ENCODE results near the gene LRMDA.

The LRMDA gene

DNA sequence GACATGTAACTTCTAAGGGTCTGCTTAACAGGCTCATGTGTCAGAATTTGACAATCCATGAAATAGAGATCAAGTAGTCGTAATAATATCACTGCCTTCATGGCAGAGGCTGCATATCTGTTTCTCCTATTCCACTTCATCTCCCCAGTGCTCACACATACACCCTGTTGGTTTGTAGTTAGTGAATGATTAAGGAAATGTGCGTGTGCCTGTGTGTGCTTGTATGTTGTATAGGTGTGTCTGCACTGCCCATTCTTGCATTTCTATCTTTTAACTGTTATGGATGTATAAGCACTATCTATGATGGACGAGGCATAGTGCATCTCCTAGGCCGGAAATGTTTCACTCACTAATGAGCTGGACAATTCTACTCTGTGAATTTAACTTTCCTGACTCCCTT is 985.2 kb downstream of the LRMDA start:
- H3K9ac ChIP-seq (ENCODE audit: low read depth, low read length), result no peak overlapping the region
- no peak overlapping the region for H3K4me2 ChIP-seq (ENCODE audit: insufficient read depth, low read length)
- no peaks in the 10 kb centered on the region for H4K20me1 ChIP-seq (ENCODE audit: insufficient read depth, low read length)
- H3K27me3 ChIP-seq (ENCODE audit: insufficient read depth, low read length, poor library complexity), result no peaks in the 10 kb centered on the region
- ATAC-seq (ENCODE audit: insufficient read depth, low read depth) (no peak), DNase-seq (no peak)
- H3K79me2 ChIP-seq (ENCODE audit: insufficient read depth, low read length), result no peaks in the 10 kb centered on the region
- no peak overlapping the region for H3K4me3 ChIP-seq (ENCODE audit: low read depth in 1 of 2, low read length in 2 of 2)
- no peaks in the 10 kb centered on the region for H3K4me1 ChIP-seq (ENCODE audit: insufficient read depth, low read length)
- no peaks in the 10 kb centered on the region for H3K36me3 ChIP-seq (ENCODE audit: insufficient read depth, low read length)
- TF ChIP-seq, protein P1, sequence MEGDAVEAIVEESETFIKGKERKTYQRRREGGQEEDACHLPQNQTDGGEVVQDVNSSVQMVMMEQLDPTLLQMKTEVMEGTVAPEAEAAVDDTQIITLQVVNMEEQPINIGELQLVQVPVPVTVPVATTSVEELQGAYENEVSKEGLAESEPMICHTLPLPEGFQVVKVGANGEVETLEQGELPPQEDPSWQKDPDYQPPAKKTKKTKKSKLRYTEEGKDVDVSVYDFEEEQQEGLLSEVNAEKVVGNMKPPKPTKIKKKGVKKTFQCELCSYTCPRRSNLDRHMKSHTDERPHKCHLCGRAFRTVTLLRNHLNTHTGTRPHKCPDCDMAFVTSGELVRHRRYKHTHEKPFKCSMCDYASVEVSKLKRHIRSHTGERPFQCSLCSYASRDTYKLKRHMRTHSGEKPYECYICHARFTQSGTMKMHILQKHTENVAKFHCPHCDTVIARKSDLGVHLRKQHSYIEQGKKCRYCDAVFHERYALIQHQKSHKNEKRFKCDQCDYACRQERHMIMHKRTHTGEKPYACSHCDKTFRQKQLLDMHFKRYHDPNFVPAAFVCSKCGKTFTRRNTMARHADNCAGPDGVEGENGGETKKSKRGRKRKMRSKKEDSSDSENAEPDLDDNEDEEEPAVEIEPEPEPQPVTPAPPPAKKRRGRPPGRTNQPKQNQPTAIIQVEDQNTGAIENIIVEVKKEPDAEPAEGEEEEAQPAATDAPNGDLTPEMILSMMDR (IDR thresholded peaks at IDR 0.05; ENCODE audit: borderline replicate concordance, extremely low read depth, low read length, poor library complexity, severe bottlenecking), result no peak
- TF ChIP-seq EZH2 (IDR thresholded peaks at IDR 0.05; ENCODE audit: borderline replicate concordance, low read depth, low read length, severe bottlenecking), result no peak
- H3K9me3 ChIP-seq (ENCODE audit: insufficient read depth, low read length, severe bottlenecking), result no peaks in the 10 kb centered on the region
- H2AFZ ChIP-seq (ENCODE audit: low read depth, low read length), result no peak overlapping the region
- H3K27ac ChIP-seq (ENCODE audit: low read length), result no peak overlapping the region

DNA sequence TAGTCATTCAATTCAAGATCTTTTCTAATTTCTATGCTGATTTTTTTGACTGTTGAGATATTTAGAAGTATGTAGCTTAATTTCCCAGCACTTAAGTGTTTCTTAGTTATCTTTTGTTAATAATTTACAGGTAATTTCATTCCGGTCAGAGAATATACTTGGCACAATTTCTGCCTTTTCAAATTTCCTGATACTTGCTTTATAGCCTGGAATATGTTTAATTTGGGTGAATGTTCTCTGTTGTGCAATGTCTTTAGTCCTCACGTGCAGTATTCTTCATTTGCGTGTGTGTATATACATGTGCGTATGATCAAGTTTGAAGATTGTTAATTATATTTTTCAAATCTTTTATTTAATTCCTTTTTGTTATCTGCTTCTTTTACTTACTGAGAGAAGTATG is 989.3 kb downstream of the LRMDA start:
- ATAC-seq (ENCODE audit: insufficient read depth, low read depth) (no peak), DNase-seq (no peak)
- Histone ChIP-seq H3K9ac (ENCODE audit: low read depth, low read length) (no peak overlapping the region), H4K20me1 (ENCODE audit: insufficient read depth, low read length) (no peaks in the 10 kb centered on the region), H3K27ac (ENCODE audit: low read length) (no peak overlapping the region), H2AFZ (ENCODE audit: low read depth, low read length) (no peak overlapping the region), H3K36me3 (ENCODE audit: insufficient read depth, low read length) (no peaks in the 10 kb centered on the region), H3K4me2 (ENCODE audit: insufficient read depth, low read length) (no peak overlapping the region), H3K4me3 (ENCODE audit: low read depth in 1 of 2, low read length in 2 of 2) (no peak overlapping the region), H3K4me1 (ENCODE audit: insufficient read depth, low read length) (no peaks in the 10 kb centered on the region), H3K79me2 (ENCODE audit: insufficient read depth, low read length) (no peaks in the 10 kb centered on the region), H3K27me3 (ENCODE audit: insufficient read depth, low read length, poor library complexity) (no peaks in the 10 kb centered on the region), H3K9me3 (ENCODE audit: insufficient read depth, low read length, severe bottlenecking) (no peaks in the 10 kb centered on the region)
- TF ChIP-seq, protein P1 (IDR thresholded peaks at IDR 0.05; ENCODE audit: borderline replicate concordance, extremely low read depth, low read length, poor library complexity, severe bottlenecking), result no peak
- no peak for TF ChIP-seq EZH2 (IDR thresholded peaks at IDR 0.05; ENCODE audit: borderline replicate concordance, low read depth, low read length, severe bottlenecking)

- Histone ChIP-seq H3K9ac (ENCODE audit: low read depth, low read length) (no peak overlapping the region), H3K36me3 (ENCODE audit: insufficient read depth, low read length) (no peaks in the 10 kb centered on the region), H3K4me1 (ENCODE audit: insufficient read depth, low read length) (no peaks in the 10 kb centered on the region), H3K4me2 (ENCODE audit: insufficient read depth, low read length) (no peak overlapping the region), H2AFZ (ENCODE audit: low read depth, low read length) (no peak overlapping the region), H3K9me3 (ENCODE audit: insufficient read depth, low read length, severe bottlenecking) (no peaks in the 10 kb centered on the region), H3K27ac (ENCODE audit: low read length) (no peak overlapping the region), H3K27me3 (ENCODE audit: insufficient read depth, low read length, poor library complexity) (no peaks in the 10 kb centered on the region), H4K20me1 (ENCODE audit: insufficient read depth, low read length) (no peaks in the 10 kb centered on the region), H3K79me2 (ENCODE audit: insufficient read depth, low read length) (no peaks in the 10 kb centered on the region), H3K4me3 (ENCODE audit: low read depth in 1 of 2, low read length in 2 of 2) (no peak overlapping the region)
- DNase-seq (no peak), ATAC-seq (ENCODE audit: insufficient read depth, low read depth) (no peak)
- TF ChIP-seq, protein P1 (IDR thresholded peaks at IDR 0.05; ENCODE audit: borderline replicate concordance, extremely low read depth, low read length, poor library complexity, severe bottlenecking), result no peak
- TF ChIP-seq EZH2 (IDR thresholded peaks at IDR 0.05; ENCODE audit: borderline replicate concordance, low read depth, low read length, severe bottlenecking), result no peak
Observed at GRCh38 chr10:76422769-76423168, 991.3 kb downstream of the LRMDA start.

Measured in DND-41 (cell line).